RWPE1 (cell line): Measurements from ENCODE around the gene TNS3.

Experiments used
- CTCF ChIA-PET: fragments of 350-600 bp; sonication (Branson Sonifier 250); formaldehyde crosslinking; extraction: SDS; loops from one replicate; lab custom pipeline; 2021; lab: Yijun Ruan, JAX
- POLR2A ChIA-PET: fragments of 400-600 bp; formaldehyde crosslinking; extraction: SDS; loops from one replicate; lab custom pipeline; 2020; ENCODE audit warnings: antibody characterized with exemption; ENCODE audit not compliant: low non-redundant PET; lab: Yijun Ruan, JAX
- DNase-seq: peaks from one replicate; pipeline ENCODE4 v3.0.0; 2012; ENCODE audit warnings: low spot score
- H3K27ac ChIP-seq: fragments of 450-650 bp; 2 replicates; pipeline ENCODE4 v1.5.1; 2017
- CTCF ChIP-seq: fragments of 450-650 bp; conservative IDR thresholded peaks from 2 replicates; pipeline ENCODE4 v1.5.1; 2017; ENCODE audit warnings: low read depth, mild to moderate bottlenecking

The TNS3 gene

GRCh38 chr7:47582764-47583738 lies 1.1 kb upstream of the TNS3 start:
- ChIA-PET CTCF (interaction anchor here (0.9 to 1.6 kb wide), 2 partner anchors 70 to 147 kb away, joined by 4 to 6 read pairs; no protein-coding TSS in a partner anchor), POLR2A (no interaction called here)
- no peak for TF ChIP-seq CTCF
- no peak for DNase-seq
- peak overlapping the region; percentile 87 for H3K27ac ChIP-seq

- DNase-seq = no peak
- peak overlapping the region; percentile 87 for H3K27ac ChIP-seq
- no peak for TF ChIP-seq CTCF
- CTCF ChIA-PET = interaction anchor here (1.0 to 1.6 kb wide), 4 partner anchors 10 to 315 kb away, joined by 3 to 6 read pairs (median 6); no protein-coding TSS in a partner anchor
- POLR2A ChIA-PET = no interaction called here
Measured at GRCh38 chr7:47581438-47581803, 490 bp downstream of the TNS3 start.

GRCh38 chr7:47580811-47581331 lies 1.0 kb downstream of the TNS3 start:
- ChIA-PET CTCF (interaction anchor here (0.7 to 1.6 kb wide), 4 partner anchors 83 to 315 kb away, joined by 3 to 6 read pairs (median 4); no protein-coding TSS in a partner anchor), POLR2A (no interaction called here)
- peak overlapping the region; percentile 87 for H3K27ac ChIP-seq
- TF ChIP-seq CTCF = no peak
- peak; percentile 38 for DNase-seq

GRCh38 chr7:47580175-47580706 lies 1.7 kb downstream of the TNS3 start:
- peak overlapping the region; percentile 87 for H3K27ac ChIP-seq
- no peak for DNase-seq
- TF ChIP-seq CTCF = no peak
- POLR2A ChIA-PET = no interaction called here
- CTCF ChIA-PET = interaction anchor here (0.7 kb wide), 1 partner anchor 225 kb away, joined by 3 read pairs; no protein-coding TSS in a partner anchor

GRCh38 chr7:47579458-47579857 lies 2.5 kb downstream of the TNS3 start:
- ChIA-PET POLR2A (interaction anchor here (0.6 kb wide), 1 partner anchor 1197 kb away, joined by 4 read pairs; no protein-coding TSS in a partner anchor), CTCF (no interaction called here)
- TF ChIP-seq CTCF = no peak
- DNase-seq = no peak
- peak overlapping the region; percentile 68 for H3K27ac ChIP-seq

GRCh38 chr7:47578579-47579270 lies 3.2 kb downstream of the TNS3 start:
- peak overlapping the region; percentile 68 for H3K27ac ChIP-seq

More at GRCh38 chr7:47578579-47579270, 3.2 kb downstream of the TNS3 start:
- POLR2A ChIA-PET = no interaction called here
- TF ChIP-seq CTCF = no peak
- no peak for DNase-seq
- CTCF ChIA-PET = interaction anchor here (0.6 kb wide), 1 partner anchor 264 kb away, joined by 3 read pairs; no protein-coding TSS in a partner anchor
